HCT116 (cell line): ENCODE measurements around the gene ANKRD39. TPM values are rescaled to one million over a fixed set of nuclear protein-coding genes. Genes with fewer than 3 reads are reported as not detected.

ENCODE experiments used
- ATAC-seq: fragments of 200-7000 bp; cut with Tn5 transposase; 2 replicates; pipeline ENCODE4 v1.9.1; 2020; ENCODE audit warnings: mild to moderate bottlenecking, moderate library complexity
- BruUV-seq: library from RNA; stranded (reverse); fragments of 400-500 nt; replicated peaks from 2 replicates; lab custom pipeline; 2021; lab: Mats Ljungman, UMichigan
- CTCF ChIA-PET: fragments of 300-600 bp; sonication (Branson Sonifier 250); formaldehyde crosslinking; loops from one replicate; lab custom pipeline; 2021; ENCODE audit warnings: antibody characterized with exemption; lab: Charles Lee
- POLR2A ChIA-PET: fragments of 300-600, 350-600 bp; sonication (Branson Sonifier 250); formaldehyde crosslinking; loops from one replicate; lab custom pipeline; 2021; ENCODE audit warnings: antibody characterized with exemption; lab: Charles Lee
- RAD21 ChIA-PET, 2 experiments: fragments of 300-600 bp; sonication (Branson Sonifier 250); formaldehyde crosslinking; loops; one replicate each; lab custom pipeline; 2023; ENCODE audit warnings: low total read pairs in 2 of 2; ENCODE audit not compliant: uncharacterized antibody in 2 of 2, unreplicated experiment in 2 of 2, low non-redundant PET in 1 of 2; lab: Charles Lee
- DNase-seq: peaks from one replicate; pipeline ENCODE4 v3.0.0-alpha.2; 2010; ENCODE audit warnings: low read depth, low spot score
- H2AFZ ChIP-seq: fragments of 200-600 bp; shearing (Covaris generic), sonication (generic); 2 replicates; pipeline ENCODE4 v1.6.1; 2017; ENCODE audit warnings: low read depth, mixed run types, mixed read lengths, antibody characterized with exemption, low read length; ENCODE audit not compliant: poor library complexity, severe bottlenecking
- H3K27ac ChIP-seq: 2 replicates; pipeline ENCODE4 v1.5.1; 2012; ENCODE audit warnings: low read depth, low read length
- H3K27me3 ChIP-seq: fragments of 200-600 bp; sonication (generic); 2 replicates; pipeline ENCODE4 v1.6.1; 2016; ENCODE audit warnings: mixed run types, low read length, mixed read lengths; ENCODE audit not compliant: insufficient read depth
- H3K36me3 ChIP-seq, 2 experiments: fragments of 200-500 bp in 1 of 2; fragments of 200-600 bp in 1 of 2; sonication (Bioruptor generic) in 1 of 2; sonication (generic) in 1 of 2; 2 replicates each; pipeline versions ENCODE4 v1.5.1 to v1.6.1; 2014 to 2016; ENCODE audit warnings: low read length in 2 of 2, inconsistent platforms in 1 of 2, mixed read lengths in 1 of 2, mixed run types in 1 of 2; ENCODE audit not compliant: insufficient read depth in 2 of 2, control insufficient read depth in 1 of 2
- H3K4me1 ChIP-seq, 2 experiments: fragments of 200-600 bp in 1 of 2; sonication (generic) in 1 of 2; 2 replicates each; pipeline versions ENCODE4 v1.5.1 to v1.6.1; 2012 to 2017; ENCODE audit warnings: low read length in 2 of 2, inconsistent platforms in 1 of 2, mild to moderate bottlenecking in 1 of 2, mixed read lengths in 1 of 2, mixed run types in 1 of 2, moderate library complexity in 1 of 2; ENCODE audit not compliant: insufficient read depth in 2 of 2, control insufficient read depth in 1 of 2
- H3K4me2 ChIP-seq: fragments of 200-600 bp; sonication (generic); 2 replicates; pipeline ENCODE4 v1.6.1; 2017; ENCODE audit warnings: mixed run types, low read length, mixed read lengths
- H3K4me3 ChIP-seq, 2 experiments: fragments of 200-600 bp in 1 of 2; sonication (generic) in 1 of 2; replicated peaks in 1 of 2; 2 replicates each; pipeline ENCODE4 v1.5.1; 2011 to 2016; ENCODE audit warnings: low read length in 2 of 2, control low read depth in 1 of 2, low read depth in 1 of 2, mild to moderate bottlenecking in 1 of 2, mixed read lengths in 1 of 2, mixed run types in 1 of 2
- H3K79me2 ChIP-seq: fragments of 200-600 bp; sonication (generic); 2 replicates; pipeline ENCODE4 v1.6.1; 2017; ENCODE audit warnings: mild to moderate bottlenecking, mixed run types, low read length, moderate library complexity, mixed read lengths; ENCODE audit not compliant: insufficient read depth
- H3K9ac ChIP-seq: fragments of 200-600 bp; sonication (generic); 2 replicates; pipeline ENCODE4 v1.6.1; 2016; ENCODE audit warnings: low read length, mixed read lengths
- H3K9me2 ChIP-seq: fragments of 200-600 bp; sonication (generic), shearing (Covaris generic); 2 replicates; pipeline ENCODE4 v1.6.1; 2017; ENCODE audit warnings: mixed run types, mild to moderate bottlenecking, moderate library complexity; ENCODE audit not compliant: insufficient read depth
- H3K9me3 ChIP-seq, 2 experiments: fragments of 200-500 bp in 1 of 2; fragments of 200-600 bp in 1 of 2; sonication (Bioruptor generic) in 1 of 2; sonication (generic) in 1 of 2; 2 replicates each; pipeline ENCODE4 v1.6.1; 2014 to 2017; ENCODE audit warnings: low read length in 2 of 2, mixed read lengths in 2 of 2, inconsistent platforms in 1 of 2, low read depth in 1 of 2, mild to moderate bottlenecking in 1 of 2, mixed run types in 1 of 2, moderate library complexity in 1 of 2; ENCODE audit not compliant: control insufficient read depth in 1 of 2, insufficient read depth in 1 of 2
- H4K20me1 ChIP-seq: fragments of 200-600 bp; sonication (generic), shearing (Covaris generic); 2 replicates; pipeline ENCODE4 v1.6.1; 2017; ENCODE audit warnings: mixed run types, mild to moderate bottlenecking, moderate library complexity; ENCODE audit not compliant: insufficient read depth
- ATF3 ChIP-seq: IDR thresholded peaks from 2 replicates; pipeline ENCODE4 v1.6.1; 2012
- EZH2 ChIP-seq: fragments of 200-600 bp; sonication (generic); IDR thresholded peaks from 2 replicates; pipeline ENCODE4 v1.6.1; 2017; ENCODE audit warnings: antibody characterized with exemption, mixed run types
- FOSL1 ChIP-seq: IDR thresholded peaks from 2 replicates; pipeline ENCODE4 v1.6.1; 2012; ENCODE audit warnings: low read depth
- JUND ChIP-seq: IDR thresholded peaks from 2 replicates; pipeline ENCODE4 v1.6.1; 2012
- POLR2A ChIP-seq: IDR thresholded peaks from 2 replicates; pipeline ENCODE4 v1.7.0; 2011; ENCODE audit warnings: borderline replicate concordance; ENCODE audit not compliant: insufficient read depth, insufficient read length; ENCODE audit errors: extremely low read depth
- POLR2AphosphoS5 ChIP-seq: IDR thresholded peaks from 2 replicates; pipeline ENCODE4 v1.6.1; 2011; ENCODE audit warnings: mild to moderate bottlenecking, low read depth, low read length, moderate library complexity
- RAD21 ChIP-seq: IDR thresholded peaks from 2 replicates; pipeline ENCODE4 v1.6.1; 2012; ENCODE audit warnings: low read depth, mild to moderate bottlenecking
- REST ChIP-seq: IDR thresholded peaks from 2 replicates; pipeline ENCODE4 v1.6.1; 2012; ENCODE audit warnings: low read depth
- YY1 ChIP-seq: IDR thresholded peaks from 2 replicates; pipeline ENCODE4 v1.6.1; 2011; ENCODE audit warnings: low read length, low read depth, moderate library complexity, mild to moderate bottlenecking; ENCODE audit not compliant: insufficient replicate concordance; ENCODE audit errors: extremely low read depth
- intact Hi-C: fragments of 100-400 bp; cut with micrococcal nuclease; formaldehyde crosslinking; loops from 2 replicates; pipeline ENCODE4 v1.10.0; 2022
- total RNA-seq: library from RNA; stranded (reverse); gene quantifications from one replicate; pipeline ENCODE4 v1.2.1, GENCODE V29; 2021; ENCODE audit not compliant: unreplicated experiment

The ANKRD39 gene
- total RNA-seq, 1 experiment from 2014 or later: 24.2 TPM

- H2AFZ ChIP-seq: no peak overlapping the region
- ChIA-PET POLR2A (no interaction called here), RAD21 (no interaction called here), CTCF (no interaction called here)
- peaks cover 0 to 12% of the 10 kb centered on the region in 2 experiments; a peak in 2 of 4 replicates for H3K4me1 ChIP-seq
- no peaks in the 10 kb centered on the region for H3K27me3 ChIP-seq
- H3K9me3 ChIP-seq: no peaks in the 10 kb centered on the region
- peak; percentile 72 for ATAC-seq
- H3K36me3 ChIP-seq: peaks cover 32 to 39% of the 10 kb centered on the region in 2 experiments; a peak in 3 of 4 replicates
- intact Hi-C loops: no loop called here
- no TSS peak for BruUV-seq
- H4K20me1 ChIP-seq: no peaks in the 10 kb centered on the region
- no peak overlapping the region for H3K9ac ChIP-seq
- no peak overlapping the region; the same call in 1 of the 2 replicates for H3K27ac ChIP-seq
- H3K4me2 ChIP-seq: peak overlapping the region; percentile 14; the same call in 1 of the 2 replicates
- H3K4me3 ChIP-seq: no peak overlapping the region
- no peak for DNase-seq
- no peak for TF ChIP-seq FOSL1
- no peak for TF ChIP-seq RAD21
- no peaks in the 10 kb centered on the region for H3K79me2 ChIP-seq
- H3K9me2 ChIP-seq: no peaks in the 10 kb centered on the region
Observed at GRCh38 chr2:96832754-96833507, 24.9 kb downstream of the ANKRD39 start.

GRCh38 chr2:96832408-96832753 lies 25.4 kb downstream of the ANKRD39 start:
- intact Hi-C loops: no loop called here
- H3K4me2 ChIP-seq: peak overlapping the region; percentile 14; the same call in 1 of the 2 replicates
- ChIA-PET CTCF (no interaction called here), RAD21 (no interaction called here), POLR2A (no interaction called here)
- H3K27me3 ChIP-seq: no peaks in the 10 kb centered on the region
- H3K9ac ChIP-seq: no peak overlapping the region
- DNase-seq (no peak), ATAC-seq (peak; percentile 21; the same call in 1 of the 2 replicates)
- no peaks in the 10 kb centered on the region for H3K9me2 ChIP-seq
- H3K79me2 ChIP-seq: no peaks in the 10 kb centered on the region
- no peak overlapping the region for H2AFZ ChIP-seq
- H3K36me3 ChIP-seq: peaks cover 32 to 41% of the 10 kb centered on the region in 2 experiments; a peak in 3 of 4 replicates
- H3K9me3 ChIP-seq: no peaks in the 10 kb centered on the region
- no TSS peak for BruUV-seq
- no peak for TF ChIP-seq ATF3
- no peak for TF ChIP-seq YY1
- no peak for TF ChIP-seq JUND
- TF ChIP-seq EZH2: no peak
- TF ChIP-seq POLR2A: no peak
- TF ChIP-seq POLR2AphosphoS5: no peak
- TF ChIP-seq REST: no peak
- no peak overlapping the region for H3K4me3 ChIP-seq
- peaks cover 0 to 12% of the 10 kb centered on the region in 2 experiments; a peak in 2 of 4 replicates for H3K4me1 ChIP-seq
- no peaks in the 10 kb centered on the region for H4K20me1 ChIP-seq
- H3K27ac ChIP-seq: no peak overlapping the region
